Fibroblast of the aortic adventitia (primary cell): Measurements from ENCODE around the gene HIBADH. TPM values are rescaled to one million over a fixed set of nuclear protein-coding genes. Genes with fewer than 3 reads are reported as not detected.

Experiments used
- DNase-seq: peaks from one replicate; pipeline ENCODE4 v3.0.0-alpha.2; 2010; ENCODE audit warnings: low read depth
- H3K4me3 ChIP-seq: 2 replicates; pipeline ENCODE4 v1.5.1; 2011; ENCODE audit warnings: low read depth, mild to moderate bottlenecking, control low read depth, low read length, moderate library complexity
- total RNA-seq: library from RNA; depleted of rRNA; stranded (reverse); fragments of >200 nt; gene quantifications from 2 replicates; pipeline ENCODE4 v1.2.3, GENCODE V29; 2012; ENCODE audit warnings: low replicate concordance
- TF ChIP-seq, protein P1 (sequence below): IDR thresholded peaks from 2 replicates; pipeline ENCODE4 v1.5.1; 2011; ENCODE audit warnings: mild to moderate bottlenecking, low read length, control low read depth, inconsistent platforms; ENCODE audit not compliant: insufficient read depth

HIBADH gene
- total RNA-seq, 1 donor, result 58.1 TPM

GRCh38 chr7:27703181-27703580 is 40.5 kb upstream of the HIBADH start:
- no peak overlapping the region for H3K4me3 ChIP-seq
- no peak for DNase-seq
- TF ChIP-seq, protein P1, sequence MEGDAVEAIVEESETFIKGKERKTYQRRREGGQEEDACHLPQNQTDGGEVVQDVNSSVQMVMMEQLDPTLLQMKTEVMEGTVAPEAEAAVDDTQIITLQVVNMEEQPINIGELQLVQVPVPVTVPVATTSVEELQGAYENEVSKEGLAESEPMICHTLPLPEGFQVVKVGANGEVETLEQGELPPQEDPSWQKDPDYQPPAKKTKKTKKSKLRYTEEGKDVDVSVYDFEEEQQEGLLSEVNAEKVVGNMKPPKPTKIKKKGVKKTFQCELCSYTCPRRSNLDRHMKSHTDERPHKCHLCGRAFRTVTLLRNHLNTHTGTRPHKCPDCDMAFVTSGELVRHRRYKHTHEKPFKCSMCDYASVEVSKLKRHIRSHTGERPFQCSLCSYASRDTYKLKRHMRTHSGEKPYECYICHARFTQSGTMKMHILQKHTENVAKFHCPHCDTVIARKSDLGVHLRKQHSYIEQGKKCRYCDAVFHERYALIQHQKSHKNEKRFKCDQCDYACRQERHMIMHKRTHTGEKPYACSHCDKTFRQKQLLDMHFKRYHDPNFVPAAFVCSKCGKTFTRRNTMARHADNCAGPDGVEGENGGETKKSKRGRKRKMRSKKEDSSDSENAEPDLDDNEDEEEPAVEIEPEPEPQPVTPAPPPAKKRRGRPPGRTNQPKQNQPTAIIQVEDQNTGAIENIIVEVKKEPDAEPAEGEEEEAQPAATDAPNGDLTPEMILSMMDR, result no peak

DNA sequence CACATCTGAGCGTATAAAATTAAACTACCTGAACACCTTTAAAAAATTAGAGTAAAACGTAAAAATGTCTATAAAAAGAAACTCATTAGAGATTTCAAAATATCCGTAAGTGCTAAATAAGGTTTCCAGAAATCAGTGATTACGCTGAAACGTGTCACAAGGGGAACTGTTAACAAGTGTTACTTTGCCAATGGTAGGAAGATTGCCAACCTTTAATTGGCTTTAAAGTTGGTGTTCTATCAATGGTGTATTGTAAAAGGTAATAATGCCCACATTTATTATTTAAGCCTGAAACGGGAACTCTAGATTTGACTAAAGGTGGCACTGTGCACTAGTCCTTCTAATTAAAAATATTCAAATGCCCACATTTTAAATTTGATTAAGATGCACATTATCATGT is 37.8 kb upstream of the HIBADH start:
- no peak for DNase-seq
- no peak overlapping the region for H3K4me3 ChIP-seq
- TF ChIP-seq, protein P1, result no peak

GRCh38 chr7:27699751-27700150 is 37.1 kb upstream of the HIBADH start:
- TF ChIP-seq, protein P1, result no peak
- H3K4me3 ChIP-seq, result no peak overlapping the region
- DNase-seq, result no peak

DNA sequence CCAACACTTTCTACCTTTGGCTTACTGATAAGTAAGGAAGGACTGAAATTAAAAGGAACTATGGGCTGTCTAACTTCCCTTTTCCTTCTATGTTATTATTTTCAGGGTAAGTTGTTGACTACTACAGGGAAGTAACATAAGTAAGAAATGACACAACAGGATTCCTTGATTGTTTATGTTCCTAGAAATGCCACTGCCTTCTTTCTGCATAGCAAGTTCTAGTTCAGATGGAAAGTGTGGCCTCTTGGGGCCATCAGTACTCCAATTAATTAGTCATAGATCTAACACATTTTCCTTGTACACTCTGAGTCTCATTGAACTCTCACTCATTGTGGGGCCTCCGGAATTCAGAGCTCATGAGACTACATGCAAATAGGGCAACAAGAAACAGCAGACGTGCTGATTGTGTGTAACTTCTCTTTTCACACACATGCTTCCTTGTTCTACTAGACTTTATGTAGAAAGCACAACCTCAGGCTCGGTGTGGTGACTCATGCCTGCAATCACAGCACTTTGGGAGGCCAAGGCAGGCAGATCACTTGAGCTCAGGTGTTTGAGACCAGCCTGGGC is 35.3 kb upstream of the HIBADH start:
- no peak for DNase-seq
- no peak overlapping the region for H3K4me3 ChIP-seq
- TF ChIP-seq, protein P1, result no peak

- no peak for DNase-seq
These were observed 32.4 kb upstream of the HIBADH start for GRCh38 chr7:27695096-27695495.

GRCh38 chr7:27693794-27694193 is 31.1 kb upstream of the HIBADH start:
- TF ChIP-seq, protein P1, result no peak
- no peak overlapping the region for H3K4me3 ChIP-seq
- no peak for DNase-seq

More at GRCh38 chr7:27695096-27695495, 32.4 kb upstream of the HIBADH start:
- no peak overlapping the region for H3K4me3 ChIP-seq
- TF ChIP-seq, protein P1, result no peak

- TF ChIP-seq, protein P1, result no peak
- no peak for DNase-seq
- H3K4me3 ChIP-seq, result no peak overlapping the region
These were observed 28.0 kb upstream of the HIBADH start for GRCh38 chr7:27690649-27691048.
